GM12891 (cell line): ENCODE data around the gene FNDC3B.

ENCODE experiments used
- POLR2A ChIP-seq: IDR thresholded peaks from 2 replicates; pipeline ENCODE4 v1.6.1; 2011; ENCODE audit warnings: low read depth, low read length, control low read depth
- POLR2AphosphoS5 ChIP-seq: IDR thresholded peaks from 2 replicates; pipeline ENCODE4 v1.6.1; 2011; ENCODE audit warnings: low read depth, low read length, control low read depth
- POU2F2 ChIP-seq: IDR thresholded peaks from 2 replicates; pipeline ENCODE4 v1.6.1; 2011; ENCODE audit warnings: low read depth, mild to moderate bottlenecking, control low read depth, low read length, moderate library complexity
- SPI1 ChIP-seq: IDR thresholded peaks from 2 replicates; pipeline ENCODE4 v1.6.1; 2011; ENCODE audit warnings: low read depth, low read length, control low read depth
- TAF1 ChIP-seq: IDR thresholded peaks from 2 replicates; pipeline ENCODE4 v1.6.1; 2011; ENCODE audit warnings: low read depth, low read length, control low read depth

GRCh38 chr3:172133838-172134237 lies 94.5 kb downstream of the FNDC3B start:
- no peak for TF ChIP-seq POLR2AphosphoS5
- no peak for TF ChIP-seq TAF1
- no peak for TF ChIP-seq POLR2A
- TF ChIP-seq POU2F2, result no peak
- no peak for TF ChIP-seq SPI1
